ENCODE results near the gene AP3S2.

AP3S2 gene

DNA sequence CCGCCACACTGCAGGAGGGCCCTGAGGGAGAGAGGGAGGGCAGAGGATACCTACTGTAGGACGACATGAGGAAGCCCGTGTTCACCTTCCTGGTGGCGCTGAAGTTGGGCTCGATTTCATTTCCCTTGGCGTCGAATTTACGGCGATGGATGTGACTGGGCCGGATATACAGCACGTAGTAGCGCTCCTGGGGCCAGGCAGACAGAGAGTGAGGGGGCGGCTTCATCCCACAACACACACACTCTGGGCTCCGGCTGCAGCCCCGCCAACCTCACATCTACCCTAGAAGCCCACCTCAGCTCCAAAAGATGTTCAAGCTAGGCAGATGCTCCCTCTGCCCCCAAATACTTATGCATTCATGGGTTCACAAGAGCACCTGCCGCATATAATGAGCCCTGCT lies 14.4 kb upstream of the AP3S2 start:
- TF ChIP-seq, protein P1, sequence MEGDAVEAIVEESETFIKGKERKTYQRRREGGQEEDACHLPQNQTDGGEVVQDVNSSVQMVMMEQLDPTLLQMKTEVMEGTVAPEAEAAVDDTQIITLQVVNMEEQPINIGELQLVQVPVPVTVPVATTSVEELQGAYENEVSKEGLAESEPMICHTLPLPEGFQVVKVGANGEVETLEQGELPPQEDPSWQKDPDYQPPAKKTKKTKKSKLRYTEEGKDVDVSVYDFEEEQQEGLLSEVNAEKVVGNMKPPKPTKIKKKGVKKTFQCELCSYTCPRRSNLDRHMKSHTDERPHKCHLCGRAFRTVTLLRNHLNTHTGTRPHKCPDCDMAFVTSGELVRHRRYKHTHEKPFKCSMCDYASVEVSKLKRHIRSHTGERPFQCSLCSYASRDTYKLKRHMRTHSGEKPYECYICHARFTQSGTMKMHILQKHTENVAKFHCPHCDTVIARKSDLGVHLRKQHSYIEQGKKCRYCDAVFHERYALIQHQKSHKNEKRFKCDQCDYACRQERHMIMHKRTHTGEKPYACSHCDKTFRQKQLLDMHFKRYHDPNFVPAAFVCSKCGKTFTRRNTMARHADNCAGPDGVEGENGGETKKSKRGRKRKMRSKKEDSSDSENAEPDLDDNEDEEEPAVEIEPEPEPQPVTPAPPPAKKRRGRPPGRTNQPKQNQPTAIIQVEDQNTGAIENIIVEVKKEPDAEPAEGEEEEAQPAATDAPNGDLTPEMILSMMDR (IDR thresholded peaks at IDR 0.05): no peak

DNA sequence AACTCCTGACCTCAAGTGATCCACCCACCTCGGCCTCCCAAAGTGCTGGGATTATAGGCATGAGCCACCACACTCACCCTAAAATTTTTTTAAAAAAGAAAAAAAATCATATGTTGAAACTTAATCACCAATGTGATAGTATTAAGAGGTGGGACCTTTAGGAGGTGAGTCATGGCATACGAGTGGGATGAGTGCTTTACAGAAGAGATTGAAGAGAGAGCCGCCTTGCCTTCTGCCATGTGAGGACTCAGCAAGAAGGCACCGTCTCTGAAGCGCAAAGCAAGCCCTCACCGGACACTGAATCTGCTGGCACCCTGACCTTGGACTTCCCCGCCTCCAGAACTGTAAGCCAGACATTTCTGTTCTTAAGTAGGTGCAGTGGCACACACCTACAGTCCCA lies 13.5 kb upstream of the AP3S2 start:
- TF ChIP-seq, protein P1 (IDR thresholded peaks at IDR 0.05): no peak

DNA sequence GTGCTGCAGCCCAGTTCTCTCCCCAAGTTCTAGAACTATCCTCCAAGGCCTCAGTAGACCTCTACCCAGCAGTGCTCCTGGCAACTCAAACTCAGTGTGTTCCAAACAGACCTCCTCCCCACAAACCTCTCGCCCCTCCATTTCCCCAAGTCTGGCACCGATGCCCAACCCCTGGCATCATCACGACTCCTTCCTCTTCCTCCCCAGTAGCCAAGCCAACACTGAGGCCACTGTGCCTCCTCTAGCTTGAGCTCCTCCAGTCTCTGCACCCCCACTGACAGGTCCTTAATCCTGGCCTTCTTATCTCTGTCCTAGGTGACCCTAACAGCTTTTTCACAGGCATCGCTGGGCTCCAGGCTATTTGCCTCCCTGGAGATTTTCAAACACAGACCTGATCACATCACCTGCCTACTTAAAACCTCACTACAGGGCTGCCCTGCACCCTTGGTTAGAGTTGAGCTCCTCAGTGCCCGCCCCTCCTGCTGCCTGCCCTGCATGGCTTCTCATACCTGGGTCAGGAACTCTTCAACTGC lies 12.1 kb upstream of the AP3S2 start:
- TF ChIP-seq, protein P1 (IDR thresholded peaks at IDR 0.05): no peak

DNA sequence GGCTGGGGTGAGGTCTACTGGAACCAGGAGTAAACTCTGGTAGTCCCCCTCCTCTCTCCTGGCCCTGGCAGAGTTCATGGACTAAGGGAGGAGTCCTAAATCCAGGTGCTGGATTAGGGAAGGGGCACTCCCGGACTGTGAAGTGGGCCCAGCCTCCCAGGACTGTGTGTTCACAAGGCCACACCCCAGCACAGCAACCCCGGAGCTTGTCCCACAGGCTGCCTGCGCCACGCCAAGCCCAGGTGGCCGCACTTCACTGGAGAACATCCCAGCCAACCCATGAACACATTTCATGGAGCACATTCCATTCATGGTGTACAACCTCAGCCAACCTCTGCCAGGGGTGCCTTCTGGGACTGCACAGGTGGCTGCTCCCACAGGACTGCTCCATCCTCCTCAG lies 10.7 kb upstream of the AP3S2 start:
- TF ChIP-seq, protein P1 (IDR thresholded peaks at IDR 0.05): no peak

DNA sequence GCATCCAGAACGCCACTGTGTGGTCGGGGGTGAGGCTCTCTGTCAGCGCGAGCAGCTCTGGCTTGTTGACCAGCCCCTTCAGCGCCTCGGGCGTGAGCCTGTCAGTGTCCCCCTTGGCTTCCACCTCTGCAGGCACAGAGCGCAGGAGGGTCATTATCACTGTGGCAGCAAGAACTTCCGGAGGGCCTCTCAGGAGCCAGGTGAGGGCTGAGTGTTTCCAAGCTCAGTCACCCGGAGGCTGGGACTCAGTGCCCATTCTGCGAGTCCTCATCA lies 10.0 kb upstream of the AP3S2 start:
- TF ChIP-seq, protein P1 (IDR thresholded peaks at IDR 0.05): no peak

DNA sequence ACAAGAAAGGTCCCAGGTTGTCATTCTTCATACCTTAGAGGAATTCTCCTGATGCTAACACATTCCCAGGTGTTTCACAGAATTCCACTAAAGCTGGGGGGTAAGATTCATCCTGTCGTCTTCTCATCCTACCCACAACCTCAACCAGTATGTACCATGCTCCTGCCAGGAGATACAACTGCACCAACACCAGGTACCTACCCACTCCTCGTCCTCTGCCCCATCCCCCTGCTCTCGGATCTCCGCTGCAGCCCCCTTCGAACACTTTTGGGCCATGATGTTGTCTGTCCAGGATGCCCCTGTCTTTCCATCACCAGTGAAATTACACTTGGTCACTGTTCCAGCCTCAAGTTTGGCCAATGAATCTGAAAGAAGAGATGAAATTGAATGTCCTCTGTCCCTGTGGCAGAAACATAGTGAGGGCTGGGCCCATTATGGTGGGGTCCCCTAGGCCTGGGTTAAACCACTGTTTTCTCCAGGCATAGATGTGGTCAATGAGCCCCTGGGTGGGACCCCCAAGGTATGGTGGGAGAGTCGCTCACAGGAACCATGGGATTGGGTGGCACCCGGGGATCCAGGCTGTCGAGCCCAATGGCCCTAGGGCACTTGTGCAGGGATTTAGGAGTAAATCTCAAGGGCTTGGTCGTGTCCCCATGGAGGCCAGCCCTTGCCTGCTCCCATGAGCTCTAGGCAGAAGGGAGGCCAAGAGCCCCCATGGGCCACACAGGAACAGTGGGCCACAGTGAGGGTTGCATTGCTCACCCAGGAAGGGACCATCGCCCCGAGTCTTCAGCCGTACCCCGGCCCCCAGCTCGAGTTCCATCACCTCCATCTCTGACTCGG lies 9.4 kb upstream of the AP3S2 start:
- TF ChIP-seq, protein P1 (IDR thresholded peaks at IDR 0.05): no peak

DNA sequence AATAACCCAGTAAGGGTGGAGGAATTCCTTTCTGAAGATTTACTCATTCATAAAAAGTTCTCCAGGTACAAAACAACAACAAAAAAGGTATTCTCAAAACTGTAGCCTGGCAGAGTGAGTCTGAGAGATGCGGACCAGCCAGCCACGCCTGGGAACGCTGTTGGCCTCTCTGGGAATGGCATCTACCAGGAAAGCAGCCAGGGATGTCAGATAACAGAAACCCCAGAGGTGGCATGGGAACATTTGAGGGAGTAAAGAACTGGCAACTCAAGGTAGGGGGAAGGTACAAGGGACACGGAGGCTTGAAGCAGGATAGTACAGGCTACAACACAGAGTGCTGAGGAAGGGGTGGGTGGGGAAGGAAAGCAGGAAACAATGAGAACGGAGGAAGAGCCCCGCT lies 7.1 kb upstream of the AP3S2 start:
- TF ChIP-seq, protein P1 (IDR thresholded peaks at IDR 0.05): no peak
